K562 (cell line): Measurements from ENCODE around the gene PLD5. TPM values are rescaled to one million over a fixed set of nuclear protein-coding genes. Genes with fewer than 3 reads are reported as not detected.

Source experiments
- ATAC-seq: fragments of 200-7000 bp; cut with Tn5 transposase; 3 replicates; pipeline ENCODE4 v1.9.1; 2020; ENCODE audit warnings: moderate library complexity
- BruUV-seq: library from RNA; stranded (reverse); fragments of 400-500 nt; replicated peaks from 2 replicates; lab custom pipeline; 2021; lab: Mats Ljungman, UMichigan
- CTCF ChIA-PET: fragments of 300-600 bp; formaldehyde crosslinking; extraction: SDS; loops from one replicate; lab custom pipeline; 2021; ENCODE audit warnings: low intra/inter-chr PET ratio; lab: Yijun Ruan, JAX
- POLR2A ChIA-PET: fragments of 300-600, 350-650 bp; sonication (Branson Sonifier 250); formaldehyde crosslinking; extraction: SDS; loops from one replicate; lab custom pipeline; 2021; ENCODE audit warnings: antibody characterized with exemption, inconsistent platforms; lab: Yijun Ruan, JAX
- DNase-seq, 4 experiments: peaks; one replicate each; pipeline versions ENCODE4 v3.0.0 to v3.0.0-alpha.2; 2011 to 2018; ENCODE audit warnings: low spot score in 3 of 4, mixed read lengths in 3 of 4; ENCODE audit errors: extremely low read depth in 1 of 4
- FAIRE-seq: peaks from 2 replicates; lab custom pipeline; 2011; peaks lifted over from hg19 to GRCh38; lab: Jason Lieb, UNC
- H2AFZ ChIP-seq: 2 replicates; pipeline ENCODE4 v1.6.0; 2011; ENCODE audit warnings: low read depth, low read length, control low read depth, inconsistent platforms
- H3K27ac ChIP-seq: fragments of 200-600 bp; 3 replicates; pipeline ENCODE4 v1.8.0; 2011; ENCODE audit warnings: low read depth, mild to moderate bottlenecking, control low read depth, inconsistent platforms, low read length, moderate library complexity, mixed read lengths; ENCODE audit errors: extremely low read depth
- H3K27me3 ChIP-seq, 2 experiments: fragments of 300-600 bp in 1 of 2; 2 replicates in 1 of 2; 3 replicates in 1 of 2; pipeline versions ENCODE4 v1.6.0 to v1.8.0; 2011; ENCODE audit warnings: inconsistent platforms in 2 of 2, low read length in 2 of 2, mild to moderate bottlenecking in 1 of 2, mixed read lengths in 1 of 2, moderate library complexity in 1 of 2; ENCODE audit not compliant: control insufficient read depth in 2 of 2, insufficient read depth in 2 of 2
- H3K36me3 ChIP-seq: fragments of 300-600 bp; 3 replicates; pipeline ENCODE4 v1.8.0; 2011; ENCODE audit warnings: mild to moderate bottlenecking, low read length, inconsistent platforms; ENCODE audit not compliant: control insufficient read depth, insufficient read depth
- H3K4me1 ChIP-seq, 2 experiments: fragments of 200-600 bp in 1 of 2; replicated peaks in 1 of 2; 2 replicates in 1 of 2; 3 replicates in 1 of 2; pipeline versions ENCODE4 v1.5.1 to v1.8.0; 2011; ENCODE audit warnings: inconsistent platforms in 2 of 2, low read length in 2 of 2, mild to moderate bottlenecking in 1 of 2, mixed read lengths in 1 of 2, moderate library complexity in 1 of 2; ENCODE audit not compliant: control insufficient read depth in 2 of 2, insufficient read depth in 2 of 2
- H3K4me2 ChIP-seq: 2 replicates; pipeline ENCODE4 v1.6.1; 2011; ENCODE audit warnings: low read length, control low read depth, inconsistent platforms, mixed read lengths; ENCODE audit not compliant: insufficient read depth
- H3K4me3 ChIP-seq: fragments of 200-600 bp; sonication (generic), shearing (Covaris generic); 2 replicates; pipeline ENCODE4 v1.5.1; 2016; ENCODE audit warnings: control low read depth, inconsistent platforms
- H3K79me2 ChIP-seq: fragments of 200-600 bp; 3 replicates; pipeline ENCODE4 v1.8.0; 2011; ENCODE audit warnings: low read length, inconsistent platforms; ENCODE audit not compliant: control insufficient read depth, insufficient read depth
- H3K9ac ChIP-seq, 2 experiments: 2 replicates each; pipeline versions ENCODE4 v1.6.0 to v1.6.1; 2011; ENCODE audit warnings: low read depth in 2 of 2, low read length in 2 of 2, control low read depth in 1 of 2, inconsistent platforms in 1 of 2, mild to moderate bottlenecking in 1 of 2, mixed read lengths in 1 of 2; ENCODE audit not compliant: insufficient read depth in 1 of 2
- H3K9me1 ChIP-seq: one replicate; pipeline ENCODE4 v1.6.0; 2011; ENCODE audit warnings: inconsistent platforms, mild to moderate bottlenecking, low read length, moderate library complexity; ENCODE audit not compliant: control insufficient read depth, insufficient read depth
- H3K9me3 ChIP-seq: replicated peaks from 2 replicates; pipeline ENCODE4 v1.5.1; 2011; ENCODE audit warnings: low read depth, low read length, inconsistent platforms; ENCODE audit not compliant: control insufficient read depth, insufficient read depth
- H4K20me1 ChIP-seq: replicated peaks from 2 replicates; pipeline ENCODE4 v1.6.1; 2011; ENCODE audit warnings: low read length, inconsistent platforms, mixed read lengths; ENCODE audit not compliant: control insufficient read depth, insufficient read depth
- ELF1 ChIP-seq: fragments of 200-800 bp; sonication (Bioruptor generic); IDR thresholded peaks from 2 replicates; pipeline ENCODE4 v1.6.1; 2016; ENCODE audit warnings: missing genetic modification characterization, missing compliant biosample characterization
- MAX ChIP-seq: sonication (generic); formaldehyde crosslinking; IDR thresholded peaks from 2 replicates; pipeline ENCODE4 v1.9.0; 2022; ENCODE audit warnings: mild to moderate bottlenecking, missing genetic modification reagents
- SMAD1 ChIP-seq: fragments of 150-350 bp; IDR thresholded peaks from 2 replicates; pipeline ENCODE4 v1.6.1; 2014; ENCODE audit warnings: low read length, low read depth; ENCODE audit not compliant: partially characterized antibody
- TAF15 ChIP-seq: fragments of 200-400 bp; formaldehyde crosslinking; IDR thresholded peaks from 2 replicates; pipeline ENCODE4 v1.6.1; 2017; ENCODE audit warnings: mild to moderate bottlenecking, low read depth, low read length, moderate library complexity
- TCF15 ChIP-seq: fragments of 250-450 bp; sonication (Bioruptor Pico); IDR thresholded peaks from 2 replicates; pipeline ENCODE4 v1.8.0; 2022; ENCODE audit warnings: moderate library complexity, mild to moderate bottlenecking, inconsistent platforms
- TSC22D4 ChIP-seq: fragments of 450-650 bp; IDR thresholded peaks from 2 replicates; pipeline ENCODE4 v1.6.1; 2016; ENCODE audit warnings: missing genetic modification characterization, missing biosample characterization, control low read depth
- WGBS: fragments of 100-300 bp; shearing (Covaris generic); methylation state at CpG from one replicate; pipeline ENCODE4 v1.1.6; 2016; ENCODE audit warnings: low coverage, mixed read lengths; ENCODE audit not compliant: insufficient coverage; ENCODE audit errors: missing lambda C conversion rate; 5-methylcytosine and 5-hydroxymethylcytosine counted together
- in situ Hi-C: fragments of 300-500 bp; cut with MboI; formaldehyde crosslinking; loops from 4 replicates; pipeline ENCODE4 v1.15.0; 2018; ENCODE audit warnings: inconsistent platforms, mixed read lengths
- intact Hi-C: fragments of 100-400 bp; cut with micrococcal nuclease; formaldehyde crosslinking; loops from 2 replicates; pipeline ENCODE4 v1.14.2; 2022
- polyA plus RNA-seq, 8 experiments: library from polyadenylated mRNA; depleted of rRNA in 4 of 8; stranded (reverse) in 5 of 8; unstranded in 3 of 8; fragments of >200 nt; fragmentation: Nextera tagmentation in 2 of 8; fragmentation: Illumina TruSeq in 1 of 8; extraction: Ambion mirVana in 2 of 8; extraction: Trizol in 1 of 8; gene quantifications; 2 replicates each; pipeline versions ENCODE4 v1.2.1 to v1.2.3, GENCODE V29; 2011 to 2014; ENCODE audit warnings: inconsistent platforms in 1 of 8, missing spikeins in 1 of 8
- total RNA-seq, 7 experiments: library from RNA; depleted of rRNA in 6 of 7; stranded (reverse); fragments of >200 nt in 6 of 7; fragmentation: Illumina TruSeq in 2 of 7; extraction: Trizol in 2 of 7; gene quantifications; 2 replicates each; pipeline versions ENCODE4 v1.2.1 to v1.2.3, GENCODE V29; 2011 to 2021; ENCODE audit warnings: low replicate concordance in 1 of 7

Gene PLD5
- total and polyA plus RNA-seq, 9 of the 15 experiments (the other 6 are each of a cell fraction or from before 2014, with no cell fraction given): not detected

DNA sequence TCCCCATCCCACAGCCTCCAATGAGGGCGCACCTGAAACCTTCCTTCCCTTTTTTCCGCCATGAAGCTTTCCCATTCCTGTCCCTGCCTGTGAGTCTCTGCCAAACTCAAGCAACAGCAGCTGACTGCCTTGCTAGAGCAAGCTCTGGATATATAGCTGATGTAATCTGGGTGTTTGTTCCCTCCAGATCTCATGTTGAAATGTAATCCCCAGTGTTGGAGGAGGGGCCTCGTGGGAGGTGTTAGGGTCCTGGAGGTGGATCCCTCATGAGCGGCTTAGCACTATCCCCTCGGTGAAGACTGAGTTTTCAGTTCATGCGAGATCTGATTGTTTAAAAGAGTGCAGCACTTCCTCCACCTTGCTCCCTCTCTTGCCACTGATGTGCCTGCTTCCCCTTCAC, 321.2 kb downstream of the PLD5 start:
- no TSS peak for BruUV-seq
- Histone ChIP-seq H3K79me2 (no peaks in the 10 kb centered on the region), H3K9ac (no peak overlapping the region), H3K4me2 (no peak overlapping the region), H3K9me1 (no peaks in the 10 kb centered on the region), H4K20me1 (no peaks in the 10 kb centered on the region), H3K27me3 (no peaks in the 10 kb centered on the region), H3K9me3 (no peaks in the 10 kb centered on the region), H3K27ac (no peak overlapping the region), H3K36me3 (no peaks in the 10 kb centered on the region), H3K4me1 (no peaks in the 10 kb centered on the region), H2AFZ (no peak overlapping the region), H3K4me3 (no peak overlapping the region)
- ChIA-PET CTCF (no interaction called here), POLR2A (interaction anchor here (0.6 kb wide), 1 partner anchor 37 kb away, joined by 3 read pairs; no protein-coding TSS in a partner anchor)
- intact Hi-C loops: no loop called here
- no peak for DNase-seq
- FAIRE-seq: no peak
- ATAC-seq: no peak; the same call in 2 of the 3 replicates
- 5% methylated on average over 6 of the region's 6 CpGs for WGBS
- in situ Hi-C loops: no loop called here
- TF ChIP-seq ELF1 (tag) (no peak), MAX (CRISPR knock-in tag) (no peak), TCF15 (CRISPR knock-in tag) (no peak), SMAD1 (no peak), TSC22D4 (tag) (no peak), TAF15 (no peak)
